OCI-LY1 (cell line): Measurements from ENCODE around the gene SHROOM2.

Source experiments
- H2AFZ ChIP-seq: fragments of 200-600 bp; sonication (generic), shearing (Covaris generic); 2 replicates; pipeline ENCODE4 v1.6.0; 2014; ENCODE audit warnings: antibody characterized with exemption, mild to moderate bottlenecking, low read length
- H3F3A ChIP-seq: fragments of 200-600 bp; sonication (generic), shearing (Covaris generic); 2 replicates; pipeline ENCODE4 v1.6.0; 2014; ENCODE audit warnings: mild to moderate bottlenecking, antibody characterized with exemption, low read length, moderate library complexity; ENCODE audit not compliant: insufficient read depth
- H3K27ac ChIP-seq: fragments of 200-600 bp; sonication (generic); 2 replicates; pipeline ENCODE4 v1.5.1; 2014; ENCODE audit warnings: low read length, mixed run types, mild to moderate bottlenecking, low read depth; ENCODE audit not compliant: poor library complexity, severe bottlenecking
- H3K27me3 ChIP-seq: fragments of 200-600 bp; sonication (generic); 2 replicates; pipeline ENCODE4 v1.6.0; 2014; ENCODE audit warnings: antibody characterized with exemption, mild to moderate bottlenecking, low read length, moderate library complexity; ENCODE audit not compliant: insufficient read depth
- H3K36me3 ChIP-seq: fragments of 200-600 bp; sonication (generic); 2 replicates; pipeline ENCODE4 v1.6.1; 2014; ENCODE audit warnings: mild to moderate bottlenecking, antibody characterized with exemption, low read length, moderate library complexity, mixed read lengths; ENCODE audit not compliant: insufficient read depth
- H3K4me1 ChIP-seq: fragments of 200-600 bp; sonication (generic); 2 replicates; pipeline ENCODE4 v1.5.1; 2014; ENCODE audit warnings: mild to moderate bottlenecking, low read length, moderate library complexity; ENCODE audit not compliant: insufficient read depth, severe bottlenecking
- H3K4me2 ChIP-seq: fragments of 200-600 bp; sonication (generic), shearing (Covaris generic); 2 replicates; pipeline ENCODE4 v1.6.1; 2014; ENCODE audit warnings: low read length
- H3K4me3 ChIP-seq: fragments of 200-600 bp; sonication (generic); 2 replicates; pipeline ENCODE4 v1.5.1; 2014; ENCODE audit warnings: low read length, low read depth, mild to moderate bottlenecking, mixed read lengths; ENCODE audit not compliant: poor library complexity, severe bottlenecking
- H3K79me2 ChIP-seq: fragments of 200-600 bp; shearing (Covaris generic); 2 replicates; pipeline ENCODE4 v1.6.1; 2016; ENCODE audit warnings: mixed run types, low read length, mixed read lengths; ENCODE audit not compliant: insufficient read depth
- H3K9ac ChIP-seq: fragments of 200-600 bp; sonication (generic), shearing (Covaris generic); 2 replicates; pipeline ENCODE4 v1.6.1; 2014; ENCODE audit warnings: mild to moderate bottlenecking, low read length, mixed read lengths
- H3K9me2 ChIP-seq: fragments of 200-600 bp; sonication (generic), shearing (Covaris generic); 2 replicates; pipeline ENCODE4 v1.6.1; 2014; ENCODE audit warnings: low read depth, mild to moderate bottlenecking, low read length, mixed read lengths
- H3K9me3 ChIP-seq: fragments of 200-600 bp; shearing (Covaris generic); 2 replicates; pipeline ENCODE4 v1.6.1; 2014; ENCODE audit warnings: low read length, mixed read lengths
- H4K20me1 ChIP-seq: fragments of 200-600 bp; sonication (generic), shearing (Covaris generic); 2 replicates; pipeline ENCODE4 v1.6.0; 2016; ENCODE audit warnings: mild to moderate bottlenecking, low read length; ENCODE audit not compliant: insufficient read depth
- EZH2 ChIP-seq: fragments of 200-600 bp; sonication (generic), shearing (Covaris generic); IDR thresholded peaks from 2 replicates; pipeline ENCODE4 v1.8.0; 2017; ENCODE audit warnings: borderline replicate concordance, mixed run types, mild to moderate bottlenecking, antibody characterized with exemption, low read length, moderate library complexity, mixed read lengths
- TF ChIP-seq, protein P1 (sequence below): fragments of 200-600 bp; sonication (generic), shearing (Covaris generic); IDR thresholded peaks from 2 replicates; pipeline ENCODE4 v1.5.1; 2017; ENCODE audit warnings: mild to moderate bottlenecking, antibody characterized with exemption, low read length, moderate library complexity, mixed read lengths

Gene SHROOM2

DNA sequence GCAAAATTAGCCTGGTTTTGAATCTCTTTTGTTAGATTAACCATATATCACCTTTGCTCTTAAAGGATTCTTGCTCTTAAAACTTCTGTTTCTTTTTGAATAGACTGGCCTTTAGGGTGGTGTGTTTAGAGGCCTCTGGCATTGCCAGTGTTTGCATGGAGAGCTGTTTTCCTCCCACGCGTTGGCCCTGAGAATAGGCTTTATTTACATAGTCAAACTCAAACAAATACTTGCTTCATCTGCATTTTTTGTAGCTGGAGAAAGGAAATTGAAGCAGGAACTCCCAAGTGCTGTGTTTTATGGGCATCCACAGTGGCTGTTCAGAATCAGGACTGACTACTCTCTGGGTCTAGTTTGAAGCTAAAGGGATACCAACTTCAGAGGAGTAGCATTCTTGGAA is 2.7 kb downstream of the SHROOM2 start:
- no peaks in the 10 kb centered on the region for H3K79me2 ChIP-seq
- no peaks in the 10 kb centered on the region for H3K4me1 ChIP-seq
- no peak for TF ChIP-seq EZH2
- TF ChIP-seq, protein P1, sequence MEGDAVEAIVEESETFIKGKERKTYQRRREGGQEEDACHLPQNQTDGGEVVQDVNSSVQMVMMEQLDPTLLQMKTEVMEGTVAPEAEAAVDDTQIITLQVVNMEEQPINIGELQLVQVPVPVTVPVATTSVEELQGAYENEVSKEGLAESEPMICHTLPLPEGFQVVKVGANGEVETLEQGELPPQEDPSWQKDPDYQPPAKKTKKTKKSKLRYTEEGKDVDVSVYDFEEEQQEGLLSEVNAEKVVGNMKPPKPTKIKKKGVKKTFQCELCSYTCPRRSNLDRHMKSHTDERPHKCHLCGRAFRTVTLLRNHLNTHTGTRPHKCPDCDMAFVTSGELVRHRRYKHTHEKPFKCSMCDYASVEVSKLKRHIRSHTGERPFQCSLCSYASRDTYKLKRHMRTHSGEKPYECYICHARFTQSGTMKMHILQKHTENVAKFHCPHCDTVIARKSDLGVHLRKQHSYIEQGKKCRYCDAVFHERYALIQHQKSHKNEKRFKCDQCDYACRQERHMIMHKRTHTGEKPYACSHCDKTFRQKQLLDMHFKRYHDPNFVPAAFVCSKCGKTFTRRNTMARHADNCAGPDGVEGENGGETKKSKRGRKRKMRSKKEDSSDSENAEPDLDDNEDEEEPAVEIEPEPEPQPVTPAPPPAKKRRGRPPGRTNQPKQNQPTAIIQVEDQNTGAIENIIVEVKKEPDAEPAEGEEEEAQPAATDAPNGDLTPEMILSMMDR, result no peak
- no peaks in the 10 kb centered on the region for H3K9me2 ChIP-seq
- H3K9me3 ChIP-seq, result no peaks in the 10 kb centered on the region
- no peaks in the 10 kb centered on the region for H3K36me3 ChIP-seq
- no peak overlapping the region for H3K4me2 ChIP-seq
- no peak overlapping the region for H3K9ac ChIP-seq
- H3K27ac ChIP-seq, result no peak overlapping the region
- no peaks in the 10 kb centered on the region for H3F3A ChIP-seq
- H3K27me3 ChIP-seq, result no peaks in the 10 kb centered on the region
- no peak overlapping the region for H2AFZ ChIP-seq
- no peak overlapping the region for H3K4me3 ChIP-seq
- no peaks in the 10 kb centered on the region for H4K20me1 ChIP-seq

DNA sequence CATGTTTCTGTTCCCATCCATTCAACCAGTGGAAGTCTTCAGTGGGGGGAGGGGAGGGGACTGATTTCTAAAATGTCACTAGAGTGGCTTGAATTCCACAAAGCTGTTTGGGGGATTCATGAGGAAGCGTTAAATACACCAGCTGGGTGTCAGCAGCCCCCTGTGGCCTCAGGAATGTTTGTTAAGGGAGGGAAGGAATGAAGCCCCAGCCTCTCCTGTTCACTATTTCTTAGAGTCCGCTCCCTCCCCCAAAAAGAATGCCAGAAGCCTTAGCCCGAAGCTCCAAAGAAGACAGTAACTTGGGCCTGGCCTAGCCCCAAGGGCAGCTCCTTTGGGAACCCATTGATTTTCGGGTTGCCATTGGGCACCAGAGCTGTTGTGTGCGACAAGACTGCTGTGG is 3.3 kb downstream of the SHROOM2 start:
- Histone ChIP-seq H3K9ac (no peak overlapping the region), H3K9me3 (no peaks in the 10 kb centered on the region), H3K79me2 (no peaks in the 10 kb centered on the region), H3K36me3 (no peaks in the 10 kb centered on the region), H3F3A (no peaks in the 10 kb centered on the region), H4K20me1 (no peaks in the 10 kb centered on the region), H3K4me2 (no peak overlapping the region), H3K4me3 (no peak overlapping the region), H3K9me2 (no peaks in the 10 kb centered on the region), H3K4me1 (no peaks in the 10 kb centered on the region), H2AFZ (no peak overlapping the region), H3K27ac (no peak overlapping the region), H3K27me3 (no peaks in the 10 kb centered on the region)
- TF ChIP-seq, protein P1, result no peak

DNA sequence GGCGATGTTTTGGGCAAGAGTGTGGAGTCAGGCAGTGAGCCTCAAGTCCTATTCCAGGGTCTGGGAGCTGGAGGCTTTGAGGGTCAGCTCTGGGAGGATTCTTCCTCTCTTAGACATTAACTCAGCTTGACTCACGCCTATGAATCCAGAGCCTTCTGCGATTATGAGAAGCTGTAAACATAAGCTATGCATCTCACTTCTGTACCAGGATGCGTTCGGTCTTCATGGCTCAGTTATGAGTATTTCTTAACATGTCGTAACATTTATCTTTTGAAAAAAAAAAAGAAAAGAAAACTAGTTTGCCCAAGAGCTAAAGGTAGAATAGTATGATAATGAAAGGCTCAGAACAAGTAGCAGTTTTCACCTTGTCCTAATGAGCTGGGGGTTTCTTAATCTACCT is 4.6 kb downstream of the SHROOM2 start:
- Histone ChIP-seq H3K9me3 (no peaks in the 10 kb centered on the region), H2AFZ (no peak overlapping the region), H3K9me2 (no peaks in the 10 kb centered on the region), H3K27ac (no peak overlapping the region), H3K4me3 (no peak overlapping the region), H3K9ac (no peak overlapping the region), H4K20me1 (no peaks in the 10 kb centered on the region), H3K4me1 (no peaks in the 10 kb centered on the region), H3K27me3 (no peaks in the 10 kb centered on the region), H3F3A (no peaks in the 10 kb centered on the region), H3K36me3 (no peaks in the 10 kb centered on the region), H3K4me2 (no peak overlapping the region), H3K79me2 (no peaks in the 10 kb centered on the region)
- TF ChIP-seq EZH2, result no peak
- TF ChIP-seq, protein P1, result no peak
